GM23338 (cell line): ENCODE results near the gene EPAS1. TPM values are rescaled to one million over a fixed set of nuclear protein-coding genes. Genes with fewer than 3 reads are reported as not detected.

Experiments used
- ATAC-seq: fragments of 200-7000 bp; cut with Tn5 transposase; 3 replicates; pipeline ENCODE4 v1.9.1; 2020
- DNase-seq: peaks from one replicate; pipeline ENCODE4 v3.0.0-alpha.2; 2015; ENCODE audit warnings: low spot score
- H2AFZ ChIP-seq: fragments of 200-600 bp; sonication (generic); 2 replicates; pipeline ENCODE4 v1.8.0; 2016; ENCODE audit warnings: antibody characterized with exemption, mild to moderate bottlenecking, moderate library complexity
- H3F3A ChIP-seq: fragments of 200-600 bp; sonication (generic); replicated peaks from 2 replicates; pipeline ENCODE4 v1.8.0; 2017; ENCODE audit warnings: antibody characterized with exemption, mixed run types, low read depth
- H3K27ac ChIP-seq: fragments of 200-600 bp; sonication (generic); 2 replicates; pipeline ENCODE4 v1.6.1; 2016; ENCODE audit warnings: low read depth
- H3K27me3 ChIP-seq: fragments of 200-600 bp; sonication (generic); 2 replicates; pipeline ENCODE4 v1.8.0; 2016; ENCODE audit warnings: mild to moderate bottlenecking, mixed run types, moderate library complexity; ENCODE audit not compliant: insufficient read depth
- H3K36me3 ChIP-seq: fragments of 200-600 bp; sonication (generic); 2 replicates; pipeline ENCODE4 v1.8.0; 2016; ENCODE audit warnings: mild to moderate bottlenecking; ENCODE audit not compliant: insufficient read depth
- H3K4me1 ChIP-seq: fragments of 200-600 bp; sonication (generic); 2 replicates; pipeline ENCODE4 v1.8.0; 2016; ENCODE audit warnings: mild to moderate bottlenecking, moderate library complexity; ENCODE audit not compliant: insufficient read depth
- H3K4me2 ChIP-seq: fragments of 200-600 bp; sonication (generic); 2 replicates; pipeline ENCODE4 v1.7.1; 2017; ENCODE audit warnings: mixed run types
- H3K4me3 ChIP-seq: fragments of 200-600 bp; sonication (generic); 2 replicates; pipeline ENCODE4 v1.6.1; 2016; ENCODE audit warnings: mixed run types
- H3K79me2 ChIP-seq: fragments of 200-600 bp; sonication (generic); replicated peaks from 2 replicates; pipeline ENCODE4 v1.8.0; 2017; ENCODE audit warnings: mild to moderate bottlenecking; ENCODE audit not compliant: insufficient read depth
- H3K9me2 ChIP-seq: fragments of 200-600 bp; sonication (generic); 2 replicates; pipeline ENCODE4 v1.8.0; 2017; ENCODE audit not compliant: insufficient read depth
- H4K20me1 ChIP-seq: fragments of 200-600 bp; sonication (generic); replicated peaks from 2 replicates; pipeline ENCODE4 v1.8.0; 2017; ENCODE audit warnings: mild to moderate bottlenecking; ENCODE audit not compliant: insufficient read depth
- H3K27ac Mint-ChIP-seq: 2 replicates; pipeline ENCODE4 v1.8.0; 2020; ENCODE audit warnings: inconsistent platforms, mild to moderate bottlenecking, moderate library complexity, mixed read lengths
- H3K27me3 Mint-ChIP-seq: 3 replicates; pipeline ENCODE4 v1.8.0; 2022; ENCODE audit warnings: low read depth, mild to moderate bottlenecking, moderate library complexity, mixed read lengths, inconsistent platforms; ENCODE audit not compliant: insufficient read depth, poor library complexity
- H3K36me3 Mint-ChIP-seq: 3 replicates; pipeline ENCODE4 v1.8.0; 2021; ENCODE audit warnings: low read depth, mild to moderate bottlenecking, inconsistent platforms, moderate library complexity, mixed read lengths
- H3K4me1 Mint-ChIP-seq: 3 replicates; pipeline ENCODE4 v1.8.0; 2020; ENCODE audit warnings: mild to moderate bottlenecking, inconsistent platforms, mixed read lengths
- H3K4me3 Mint-ChIP-seq: 3 replicates; pipeline ENCODE4 v1.8.0; 2021; ENCODE audit warnings: moderate library complexity, mild to moderate bottlenecking, inconsistent platforms, mixed read lengths
- H3K9me3 Mint-ChIP-seq: 3 replicates; pipeline ENCODE4 v1.8.0; 2020; ENCODE audit warnings: moderate library complexity, mild to moderate bottlenecking, inconsistent platforms, mixed read lengths
- EZH2 ChIP-seq: fragments of 200-600 bp; sonication (generic); IDR thresholded peaks from one replicate; pipeline ENCODE4 v1.8.0; 2017; ENCODE audit warnings: antibody characterized with exemption, mild to moderate bottlenecking, low read depth; ENCODE audit not compliant: unreplicated experiment
- EZH2phosphoT487 ChIP-seq: fragments of 200-600 bp; sonication (generic); IDR thresholded peaks from one replicate; pipeline ENCODE4 v1.8.1; 2018; ENCODE audit warnings: antibody characterized with exemption; ENCODE audit not compliant: unreplicated experiment
- JUNB ChIP-seq: IDR thresholded peaks from one replicate; pipeline ENCODE4 v1.6.1; 2016; ENCODE audit warnings: antibody characterized with exemption; ENCODE audit not compliant: unreplicated experiment
- STAT1 ChIP-seq: IDR thresholded peaks from one replicate; pipeline ENCODE4 v1.6.1; 2016; ENCODE audit warnings: antibody characterized with exemption; ENCODE audit not compliant: unreplicated experiment
- ZNF114 ChIP-seq: fragments of 250-450 bp; sonication (Bioruptor Pico); IDR thresholded peaks from 2 replicates; pipeline ENCODE4 v1.5.0; 2020; ENCODE audit warnings: mild to moderate bottlenecking, moderate library complexity
- ZNF331 ChIP-seq: fragments of 250-450 bp; sonication (Bioruptor Pico); IDR thresholded peaks from 2 replicates; pipeline ENCODE4 v1.5.0; 2020; ENCODE audit warnings: low read depth, mild to moderate bottlenecking, moderate library complexity
- polyA plus RNA-seq: library from polyadenylated mRNA; unstranded; fragments of >200 nt; fragmentation: Nextera tagmentation; extraction: Ambion mirVana; gene quantifications from 2 replicates; pipeline ENCODE4 v1.2.1, GENCODE V29; 2016
- total RNA-seq: library from RNA; depleted of rRNA; stranded (reverse); fragments of >200 nt; shearing (Covaris generic); gene quantifications from 2 replicates; pipeline ENCODE4 v1.2.3, GENCODE V29; 2014
- TF ChIP-seq, protein P1 (sequence below), 2 experiments: fragments of 200-600 bp in 1 of 2; sonication (generic) in 1 of 2; conservative IDR thresholded peaks; 2 replicates each; pipeline versions ENCODE4 v1.5.1 to v1.6.1; 2016 to 2017; ENCODE audit warnings: antibody characterized with exemption in 2 of 2, low read depth in 2 of 2, mild to moderate bottlenecking in 2 of 2, moderate library complexity in 1 of 2
- TF ChIP-seq, protein P2 (sequence below): IDR thresholded peaks from one replicate; pipeline ENCODE4 v1.6.1; 2018; ENCODE audit warnings: antibody characterized with exemption; ENCODE audit not compliant: unreplicated experiment

Gene EPAS1
- total and polyA plus RNA-seq, 2 experiments from 2014 or later = 0.68 to 5.4 TPM

DNA sequence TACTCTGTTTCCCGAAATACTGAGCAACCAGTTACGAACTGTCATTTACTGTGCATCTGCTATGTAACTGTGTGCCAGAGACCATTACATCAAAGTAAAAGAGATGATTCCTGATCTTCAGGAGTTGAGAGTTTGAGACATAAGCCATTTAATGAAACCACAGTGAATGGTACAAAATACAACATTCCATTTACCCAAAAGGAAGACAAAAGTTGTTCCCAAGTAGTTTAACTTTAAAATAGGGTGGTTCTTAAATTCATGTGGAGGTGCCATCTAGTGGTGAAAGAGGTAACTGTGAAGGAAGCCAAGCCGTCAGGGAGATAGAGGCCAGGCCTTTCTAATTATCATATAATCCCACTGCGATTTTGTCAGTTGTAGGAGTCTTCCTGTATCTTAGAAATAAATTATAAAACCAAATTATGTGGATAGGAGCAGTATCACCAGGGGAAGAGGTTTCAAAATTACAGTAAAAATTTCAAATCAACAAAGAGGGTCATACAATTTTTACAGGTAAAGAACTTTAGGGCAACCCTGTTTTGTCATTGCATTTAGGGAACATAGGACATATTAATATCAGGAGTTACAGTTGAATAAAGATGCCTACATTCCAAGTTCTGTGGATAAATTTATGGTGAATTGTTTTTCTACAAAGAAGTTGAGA lies 67.7 kb downstream of the EPAS1 start:
- DNase-seq (peak; percentile 83), ATAC-seq (peak; percentile 75)
- no peak for TF ChIP-seq EZH2
- TF ChIP-seq JUNB = no peak
- no peak for TF ChIP-seq STAT1
- TF ChIP-seq EZH2phosphoT487 = no peak
- TF ChIP-seq, protein P1, sequence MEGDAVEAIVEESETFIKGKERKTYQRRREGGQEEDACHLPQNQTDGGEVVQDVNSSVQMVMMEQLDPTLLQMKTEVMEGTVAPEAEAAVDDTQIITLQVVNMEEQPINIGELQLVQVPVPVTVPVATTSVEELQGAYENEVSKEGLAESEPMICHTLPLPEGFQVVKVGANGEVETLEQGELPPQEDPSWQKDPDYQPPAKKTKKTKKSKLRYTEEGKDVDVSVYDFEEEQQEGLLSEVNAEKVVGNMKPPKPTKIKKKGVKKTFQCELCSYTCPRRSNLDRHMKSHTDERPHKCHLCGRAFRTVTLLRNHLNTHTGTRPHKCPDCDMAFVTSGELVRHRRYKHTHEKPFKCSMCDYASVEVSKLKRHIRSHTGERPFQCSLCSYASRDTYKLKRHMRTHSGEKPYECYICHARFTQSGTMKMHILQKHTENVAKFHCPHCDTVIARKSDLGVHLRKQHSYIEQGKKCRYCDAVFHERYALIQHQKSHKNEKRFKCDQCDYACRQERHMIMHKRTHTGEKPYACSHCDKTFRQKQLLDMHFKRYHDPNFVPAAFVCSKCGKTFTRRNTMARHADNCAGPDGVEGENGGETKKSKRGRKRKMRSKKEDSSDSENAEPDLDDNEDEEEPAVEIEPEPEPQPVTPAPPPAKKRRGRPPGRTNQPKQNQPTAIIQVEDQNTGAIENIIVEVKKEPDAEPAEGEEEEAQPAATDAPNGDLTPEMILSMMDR (conservative IDR thresholded peaks at IDR 0.05; ENCODE audit: low read depth in 2 of 2) = peak; percentile 78 to 92
- TF ChIP-seq, protein P2, sequence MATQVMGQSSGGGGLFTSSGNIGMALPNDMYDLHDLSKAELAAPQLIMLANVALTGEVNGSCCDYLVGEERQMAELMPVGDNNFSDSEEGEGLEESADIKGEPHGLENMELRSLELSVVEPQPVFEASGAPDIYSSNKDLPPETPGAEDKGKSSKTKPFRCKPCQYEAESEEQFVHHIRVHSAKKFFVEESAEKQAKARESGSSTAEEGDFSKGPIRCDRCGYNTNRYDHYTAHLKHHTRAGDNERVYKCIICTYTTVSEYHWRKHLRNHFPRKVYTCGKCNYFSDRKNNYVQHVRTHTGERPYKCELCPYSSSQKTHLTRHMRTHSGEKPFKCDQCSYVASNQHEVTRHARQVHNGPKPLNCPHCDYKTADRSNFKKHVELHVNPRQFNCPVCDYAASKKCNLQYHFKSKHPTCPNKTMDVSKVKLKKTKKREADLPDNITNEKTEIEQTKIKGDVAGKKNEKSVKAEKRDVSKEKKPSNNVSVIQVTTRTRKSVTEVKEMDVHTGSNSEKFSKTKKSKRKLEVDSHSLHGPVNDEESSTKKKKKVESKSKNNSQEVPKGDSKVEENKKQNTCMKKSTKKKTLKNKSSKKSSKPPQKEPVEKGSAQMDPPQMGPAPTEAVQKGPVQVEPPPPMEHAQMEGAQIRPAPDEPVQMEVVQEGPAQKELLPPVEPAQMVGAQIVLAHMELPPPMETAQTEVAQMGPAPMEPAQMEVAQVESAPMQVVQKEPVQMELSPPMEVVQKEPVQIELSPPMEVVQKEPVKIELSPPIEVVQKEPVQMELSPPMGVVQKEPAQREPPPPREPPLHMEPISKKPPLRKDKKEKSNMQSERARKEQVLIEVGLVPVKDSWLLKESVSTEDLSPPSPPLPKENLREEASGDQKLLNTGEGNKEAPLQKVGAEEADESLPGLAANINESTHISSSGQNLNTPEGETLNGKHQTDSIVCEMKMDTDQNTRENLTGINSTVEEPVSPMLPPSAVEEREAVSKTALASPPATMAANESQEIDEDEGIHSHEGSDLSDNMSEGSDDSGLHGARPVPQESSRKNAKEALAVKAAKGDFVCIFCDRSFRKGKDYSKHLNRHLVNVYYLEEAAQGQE = no peak
- TF ChIP-seq ZNF331 = no peak
- no peak for TF ChIP-seq ZNF114 (CRISPR knock-in tag)
- no peaks in the 10 kb centered on the region for H3K79me2 ChIP-seq
- no peak overlapping the region for H3K4me3 ChIP-seq
- no peaks in the 10 kb centered on the region for H3K4me1 ChIP-seq
- no peaks in the 10 kb centered on the region for H3F3A ChIP-seq
- H3K27me3 Mint-ChIP-seq = no peaks in the 10 kb centered on the region
- peaks cover 10% of the 10 kb centered on the region; the same call in 1 of the 2 replicates for H3K9me2 ChIP-seq
- no peak overlapping the region for H3K27ac ChIP-seq
- H2AFZ ChIP-seq = no peak overlapping the region
- no peak overlapping the region for H3K4me2 ChIP-seq
- H3K36me3 ChIP-seq = 0 out of 2 replicates have a peak, but pooled peaks cover 7% of the 10 kb centered on the region
- H3K4me3 Mint-ChIP-seq = no peak overlapping the region
- peaks cover 6% of the 10 kb centered on the region; the same call in 2 of the 3 replicates for H3K9me3 Mint-ChIP-seq
- H4K20me1 ChIP-seq = no peaks in the 10 kb centered on the region
- H3K27ac Mint-ChIP-seq = no peak overlapping the region
- no peaks in the 10 kb centered on the region; the same call in 2 of the 3 replicates for H3K36me3 Mint-ChIP-seq
- no peaks in the 10 kb centered on the region for H3K27me3 ChIP-seq
- H3K4me1 Mint-ChIP-seq = 0 out of 3 replicates have a peak, but pooled peaks cover 2% of the 10 kb centered on the region
